ENCODE results near the gene UQCC5. TPM values are rescaled to one million over a fixed set of nuclear protein-coding genes. Genes with fewer than 3 reads are reported as not detected.

Gene UQCC5
- total RNA-seq, 1 donor from 2014 or later, result 12.7 TPM

DNA sequence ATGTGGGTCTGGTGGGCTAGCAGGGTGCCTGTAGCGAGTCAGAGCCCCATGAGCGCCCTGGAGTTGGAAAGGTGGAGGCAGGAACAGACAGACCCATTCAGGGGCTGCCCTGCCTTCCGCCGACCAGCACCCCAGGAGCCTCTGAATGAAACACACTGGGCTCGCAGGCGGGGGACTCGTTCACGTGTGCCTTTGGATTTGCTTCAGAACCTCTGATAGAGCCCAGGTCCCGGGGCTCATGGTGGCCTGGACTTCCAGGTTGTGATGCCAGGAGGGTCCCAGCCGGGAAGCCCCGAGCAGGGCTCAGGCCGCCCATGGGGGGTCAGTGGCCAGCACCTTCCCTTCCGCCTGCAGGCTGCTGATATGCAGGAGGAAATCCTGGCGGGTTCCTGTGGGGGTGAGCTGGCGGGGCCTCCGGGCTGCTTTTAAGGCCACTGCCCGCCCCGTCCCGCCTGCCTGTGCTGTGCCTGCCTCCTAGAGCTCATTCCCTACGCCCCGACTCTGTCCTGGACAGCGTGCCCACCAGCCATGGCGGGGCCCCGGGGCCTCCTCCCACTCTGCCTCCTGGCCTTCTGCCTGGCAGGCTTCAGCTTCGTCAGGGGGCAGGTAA lies 41.4 kb upstream of the UQCC5 start, which contains the start of gene STAB1:
TSS of gene STAB1 (plus strand) at position 453 of the 610 bp plus-strand sequence. CDS start at position 529, 76 bp downstream.
- TF ChIP-seq, protein P1, sequence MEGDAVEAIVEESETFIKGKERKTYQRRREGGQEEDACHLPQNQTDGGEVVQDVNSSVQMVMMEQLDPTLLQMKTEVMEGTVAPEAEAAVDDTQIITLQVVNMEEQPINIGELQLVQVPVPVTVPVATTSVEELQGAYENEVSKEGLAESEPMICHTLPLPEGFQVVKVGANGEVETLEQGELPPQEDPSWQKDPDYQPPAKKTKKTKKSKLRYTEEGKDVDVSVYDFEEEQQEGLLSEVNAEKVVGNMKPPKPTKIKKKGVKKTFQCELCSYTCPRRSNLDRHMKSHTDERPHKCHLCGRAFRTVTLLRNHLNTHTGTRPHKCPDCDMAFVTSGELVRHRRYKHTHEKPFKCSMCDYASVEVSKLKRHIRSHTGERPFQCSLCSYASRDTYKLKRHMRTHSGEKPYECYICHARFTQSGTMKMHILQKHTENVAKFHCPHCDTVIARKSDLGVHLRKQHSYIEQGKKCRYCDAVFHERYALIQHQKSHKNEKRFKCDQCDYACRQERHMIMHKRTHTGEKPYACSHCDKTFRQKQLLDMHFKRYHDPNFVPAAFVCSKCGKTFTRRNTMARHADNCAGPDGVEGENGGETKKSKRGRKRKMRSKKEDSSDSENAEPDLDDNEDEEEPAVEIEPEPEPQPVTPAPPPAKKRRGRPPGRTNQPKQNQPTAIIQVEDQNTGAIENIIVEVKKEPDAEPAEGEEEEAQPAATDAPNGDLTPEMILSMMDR (IDR thresholded peaks at IDR 0.05; ENCODE audit: unreplicated experiment), result no peak
- peaks cover 4% of the 10 kb centered on the region for H3K4me1 Mint-ChIP-seq
- no peak within 1 kb of the TSS for H3K4me3 Mint-ChIP-seq
- no peak for DNase-seq (ENCODE audit: low spot score in 2 of 2, unreplicated experiment in 2 of 2)
- H3K9me3 Mint-ChIP-seq, result no peaks in the 10 kb centered on the region
- H3K36me3 Mint-ChIP-seq, result peaks cover 19% of the 10 kb centered on the region
- no peaks in the 10 kb centered on the region for H3K27me3 Mint-ChIP-seq (ENCODE audit: low read depth)
- H3K27ac Mint-ChIP-seq, result peak within 1 kb of the TSS; percentile 80

DNA sequence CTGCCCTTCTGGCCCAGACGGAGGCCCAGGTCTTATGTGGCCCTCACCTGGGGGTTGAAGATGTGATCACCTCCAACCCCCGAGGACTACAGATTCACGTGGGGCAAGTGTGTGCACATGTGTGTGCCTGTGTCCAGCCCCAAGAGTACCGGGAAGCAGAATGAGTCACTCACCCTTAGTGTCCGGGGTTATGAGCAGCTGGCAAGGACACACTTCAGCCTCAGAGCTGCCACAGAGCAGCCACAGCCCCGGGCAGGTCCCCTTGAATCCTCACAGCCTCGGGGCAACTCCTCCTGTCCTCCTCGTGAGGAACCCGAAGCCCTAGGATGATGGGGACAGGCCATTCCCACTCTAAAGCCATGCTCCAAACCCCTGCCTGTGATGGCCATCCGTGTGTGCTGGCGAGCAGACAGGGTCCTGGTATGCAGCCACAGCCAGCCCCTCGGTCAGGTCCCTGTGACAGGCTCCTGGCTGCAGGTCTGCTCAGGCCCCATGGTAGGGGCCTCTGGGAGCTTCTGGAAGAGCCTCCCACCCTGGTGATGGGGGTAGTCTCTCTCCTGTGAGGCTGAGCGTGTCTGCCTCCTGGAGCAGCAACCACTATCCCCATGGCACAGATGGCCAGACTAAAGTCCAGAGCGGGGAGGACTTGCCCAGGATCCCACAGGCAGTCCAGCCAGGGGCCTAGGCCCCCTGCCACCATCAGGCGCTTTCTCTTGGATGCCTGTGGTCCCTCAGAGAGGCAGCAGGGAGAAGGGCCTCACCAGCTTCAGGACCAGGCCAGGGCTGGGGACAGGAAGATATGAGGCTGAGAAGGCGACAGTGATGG lies 40.4 kb upstream of the UQCC5 start:
- DNase-seq (ENCODE audit: low spot score in 2 of 2, unreplicated experiment in 2 of 2), result no peak
- no peaks in the 10 kb centered on the region for H3K27me3 Mint-ChIP-seq (ENCODE audit: low read depth)
- peaks cover 15% of the 10 kb centered on the region for H3K36me3 Mint-ChIP-seq
- peaks cover 4% of the 10 kb centered on the region for H3K4me1 Mint-ChIP-seq
- TF ChIP-seq, protein P1 (IDR thresholded peaks at IDR 0.05; ENCODE audit: unreplicated experiment), result no peak
- no peaks in the 10 kb centered on the region for H3K9me3 Mint-ChIP-seq
- H3K27ac Mint-ChIP-seq, result no peak overlapping the region
- H3K4me3 Mint-ChIP-seq, result no peak overlapping the region

DNA sequence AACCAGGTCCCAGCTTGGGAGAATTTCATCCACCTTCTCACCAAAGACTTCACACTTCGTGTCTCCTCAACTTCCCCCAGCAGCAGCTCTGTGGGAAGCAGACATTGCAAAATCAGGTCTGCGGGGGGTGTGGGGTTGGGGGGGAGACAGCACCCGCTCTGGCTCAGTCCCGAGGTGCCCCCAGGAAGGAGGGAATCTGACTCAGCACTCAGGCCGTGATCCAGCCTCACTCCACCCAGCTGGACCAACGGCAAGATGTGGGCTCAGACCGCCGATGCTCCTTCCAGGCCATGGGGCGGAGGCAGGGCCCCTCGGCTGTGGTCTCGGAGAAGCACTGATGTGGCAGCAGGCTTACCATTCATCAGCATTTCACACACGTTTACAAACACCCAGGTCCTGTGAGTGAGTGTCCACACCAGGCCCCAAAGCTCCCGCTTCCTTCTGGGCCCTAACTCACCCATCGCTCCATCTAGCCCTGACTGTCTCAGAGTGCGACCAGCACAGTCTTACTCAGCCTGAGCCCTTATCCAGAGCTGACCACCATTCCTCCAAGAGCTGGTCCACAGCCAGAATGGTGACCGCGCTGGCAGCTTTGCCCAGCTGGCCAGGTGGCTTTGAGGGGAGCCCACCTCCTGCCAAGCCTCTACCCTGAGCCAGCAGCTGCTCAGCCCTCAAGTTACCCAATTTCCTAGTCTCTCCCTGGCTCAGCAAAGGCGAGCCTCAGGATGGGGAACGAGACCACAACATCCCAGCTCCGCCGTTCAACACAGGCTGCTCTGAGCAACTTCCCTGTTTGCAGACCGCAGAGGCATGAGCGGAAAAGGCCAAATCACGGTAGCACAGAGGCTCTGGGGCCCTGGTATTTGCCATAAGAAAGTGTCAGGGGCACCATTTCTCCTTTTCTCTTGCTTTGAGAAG lies 38.0 kb upstream of the UQCC5 start:
- DNase-seq (ENCODE audit: low spot score in 2 of 2, unreplicated experiment in 2 of 2), result no peak
- no peaks in the 10 kb centered on the region for H3K36me3 Mint-ChIP-seq
- H3K4me3 Mint-ChIP-seq, result no peak overlapping the region
- H3K9me3 Mint-ChIP-seq, result no peaks in the 10 kb centered on the region
- H3K4me1 Mint-ChIP-seq, result peaks cover 4% of the 10 kb centered on the region
- TF ChIP-seq, protein P1 (IDR thresholded peaks at IDR 0.05; ENCODE audit: unreplicated experiment), result no peak
- H3K27ac Mint-ChIP-seq, result no peak overlapping the region
- no peaks in the 10 kb centered on the region for H3K27me3 Mint-ChIP-seq (ENCODE audit: low read depth)

DNA sequence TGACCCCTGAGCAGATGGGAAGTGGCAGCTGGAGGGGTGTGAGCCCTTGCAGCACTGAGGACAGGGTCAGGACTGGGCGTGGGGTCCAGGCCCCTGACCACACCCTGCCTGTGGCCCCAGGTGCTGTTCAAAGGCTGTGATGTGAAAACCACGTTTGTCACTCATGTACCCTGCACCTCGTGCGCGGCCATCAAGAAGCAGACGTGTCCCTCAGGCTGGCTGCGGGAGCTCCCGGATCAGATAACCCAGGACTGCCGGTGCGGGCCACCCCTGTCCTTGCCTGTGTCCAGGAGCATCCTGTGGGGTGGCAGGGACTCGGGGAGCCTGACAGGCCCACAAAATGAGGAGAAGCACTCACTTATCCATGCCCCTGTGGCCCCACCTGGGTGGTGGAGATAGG lies 35.4 kb upstream of the UQCC5 start:
- no peaks in the 10 kb centered on the region for H3K27me3 Mint-ChIP-seq (ENCODE audit: low read depth)
- no peaks in the 10 kb centered on the region for H3K36me3 Mint-ChIP-seq
- H3K27ac Mint-ChIP-seq, result no peak overlapping the region
- H3K9me3 Mint-ChIP-seq, result no peaks in the 10 kb centered on the region
- H3K4me1 Mint-ChIP-seq, result no peaks in the 10 kb centered on the region
- H3K4me3 Mint-ChIP-seq, result no peak overlapping the region
- TF ChIP-seq, protein P1 (IDR thresholded peaks at IDR 0.05; ENCODE audit: unreplicated experiment), result no peak
- DNase-seq (ENCODE audit: low spot score in 2 of 2, unreplicated experiment in 2 of 2), result no peak

DNA sequence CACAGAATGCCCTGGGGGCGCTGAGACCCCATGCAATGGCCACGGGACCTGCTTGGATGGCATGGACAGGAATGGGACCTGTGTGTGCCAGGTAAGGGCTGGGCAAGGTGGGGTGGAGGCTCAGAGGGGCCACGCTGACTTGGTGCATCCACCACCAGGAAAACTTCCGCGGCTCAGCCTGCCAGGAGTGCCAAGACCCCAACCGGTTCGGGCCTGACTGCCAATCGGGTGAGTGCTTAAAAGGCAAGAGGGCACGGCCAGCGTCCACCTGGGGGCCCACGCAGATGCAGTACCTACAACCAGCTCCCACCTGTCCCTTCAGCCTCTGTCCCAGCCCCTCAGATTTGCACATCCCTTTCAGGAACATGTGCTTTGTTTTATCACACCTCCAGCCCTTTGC lies 34.4 kb upstream of the UQCC5 start:
- Mint-ChIP-seq H3K36me3 (no peaks in the 10 kb centered on the region), H3K4me3 (no peak overlapping the region), H3K4me1 (no peaks in the 10 kb centered on the region), H3K9me3 (no peaks in the 10 kb centered on the region), H3K27ac (no peak overlapping the region), H3K27me3 (ENCODE audit: low read depth) (no peaks in the 10 kb centered on the region)
- DNase-seq (ENCODE audit: low spot score in 2 of 2, unreplicated experiment in 2 of 2), result no peak
- TF ChIP-seq, protein P1 (IDR thresholded peaks at IDR 0.05; ENCODE audit: unreplicated experiment), result no peak
